HEK293T (cell line): ENCODE measurements around the gene PPP1CA.

ENCODE experiments used
- CTCF ChIA-PET: fragments of 350-600 bp; formaldehyde crosslinking; extraction: SDS; loops from one replicate; lab custom pipeline; 2021; ENCODE audit warnings: antibody characterized with exemption, inconsistent platforms; lab: Yijun Ruan, JAX
- POLR2A ChIA-PET: fragments of 350-600 bp; formaldehyde crosslinking; extraction: SDS; loops from one replicate; lab custom pipeline; 2020; ENCODE audit warnings: antibody characterized with exemption, inconsistent platforms; lab: Yijun Ruan, JAX
- DNase-seq: peaks from one replicate; pipeline ENCODE4 v3.0.0; 2012; ENCODE audit warnings: mixed read lengths; ENCODE audit errors: extremely low spot score
- ARNT ChIP-seq: fragments of 450-650 bp; IDR thresholded peaks from 2 replicates; pipeline ENCODE4 v1.6.1; 2017; ENCODE audit warnings: mild to moderate bottlenecking
- BHLHE40 ChIP-seq: fragments of 450-650 bp; IDR thresholded peaks from 2 replicates; pipeline ENCODE4 v1.6.1; 2016; ENCODE audit warnings: mild to moderate bottlenecking, moderate library complexity, borderline replicate concordance
- CTBP1 ChIP-seq: fragments of 450-650 bp; IDR thresholded peaks from 2 replicates; pipeline ENCODE4 v1.6.1; 2016; ENCODE audit warnings: borderline replicate concordance
- ELF4 ChIP-seq: fragments of 450-650 bp; IDR thresholded peaks from 2 replicates; pipeline ENCODE4 v1.6.1; 2017; ENCODE audit warnings: antibody characterized with exemption
- FOXA1 ChIP-seq: fragments of 450-650 bp; IDR thresholded peaks from 2 replicates; pipeline ENCODE4 v1.6.1; 2016; ENCODE audit warnings: mild to moderate bottlenecking
- FOXK2 ChIP-seq: fragments of 450-650 bp; IDR thresholded peaks from 2 replicates; pipeline ENCODE4 v1.6.1; 2016; ENCODE audit warnings: mild to moderate bottlenecking
- FOXM1 ChIP-seq: fragments of 450-650 bp; IDR thresholded peaks from 2 replicates; pipeline ENCODE4 v1.6.1; 2017; ENCODE audit warnings: mild to moderate bottlenecking, borderline replicate concordance
- HDGF ChIP-seq: fragments of 450-650 bp; IDR thresholded peaks from 2 replicates; pipeline ENCODE4 v1.6.1; 2017; ENCODE audit warnings: antibody characterized with exemption, borderline replicate concordance
- L3MBTL2 ChIP-seq: fragments of 450-650 bp; conservative IDR thresholded peaks from 2 replicates; pipeline ENCODE4 v1.6.1; 2016; ENCODE audit warnings: mild to moderate bottlenecking
- LEF1 ChIP-seq: fragments of 450-650 bp; IDR thresholded peaks from 2 replicates; pipeline ENCODE4 v1.6.1; 2017; ENCODE audit warnings: mild to moderate bottlenecking, borderline replicate concordance
- NFRKB ChIP-seq: fragments of 450-650 bp; IDR thresholded peaks from 2 replicates; pipeline ENCODE4 v1.6.1; 2016; ENCODE audit warnings: mild to moderate bottlenecking, moderate library complexity
- PKNOX1 ChIP-seq: fragments of 450-650 bp; IDR thresholded peaks from 2 replicates; pipeline ENCODE4 v1.6.1; 2016
- SP1 ChIP-seq: fragments of 450-650 bp; IDR thresholded peaks from 2 replicates; pipeline ENCODE4 v1.6.1; 2017
- SUZ12 ChIP-seq: fragments of 450-650 bp; IDR thresholded peaks from 2 replicates; pipeline ENCODE4 v1.6.1; 2016; ENCODE audit warnings: mild to moderate bottlenecking
- TARDBP ChIP-seq: fragments of 450-650 bp; IDR thresholded peaks from 2 replicates; pipeline ENCODE4 v1.6.1; 2016
- ZNF384 ChIP-seq: fragments of 450-650 bp; IDR thresholded peaks from 2 replicates; pipeline ENCODE4 v1.6.1; 2016

PPP1CA gene

GRCh38 chr11:67423466-67423865 lies 21.8 kb upstream of the PPP1CA start:
- no peak for TF ChIP-seq ARNT
- TF ChIP-seq FOXM1: no peak
- TF ChIP-seq FOXK2: no peak
- no peak for TF ChIP-seq FOXA1
- TF ChIP-seq PKNOX1: no peak
- no peak for TF ChIP-seq TARDBP
- TF ChIP-seq HDGF: no peak
- no peak for TF ChIP-seq ZNF384
- TF ChIP-seq ELF4: no peak
- no peak for TF ChIP-seq L3MBTL2
- no peak for TF ChIP-seq BHLHE40
- no peak for TF ChIP-seq CTBP1
- no peak for TF ChIP-seq SUZ12
- TF ChIP-seq NFRKB: no peak
- TF ChIP-seq SP1: no peak
- TF ChIP-seq LEF1: no peak
- no peak for DNase-seq
- ChIA-PET CTCF (no interaction called here), POLR2A (interaction anchor here (1.4 to 1.8 kb wide), 3 partner anchors 20 to 32 kb away, joined by 3 to 9 read pairs (median 3); partner anchors contain the start of genes CORO1B, PPP1CA and RAD9A)

- CTCF ChIA-PET: no interaction called here
- POLR2A ChIA-PET: interaction anchor here (0.9 to 1.8 kb wide), 2 partner anchors 21 to 45 kb away, joined by 3 to 9 read pairs; partner anchors contain the start of gene PPP1CA
- no peak for DNase-seq
- TF ChIP-seq ARNT: no peak
- no peak for TF ChIP-seq HDGF
- TF ChIP-seq FOXM1: no peak
Measured at GRCh38 chr11:67422891-67423290, 21.2 kb upstream of the PPP1CA start.

GRCh38 chr11:67421430-67422031 lies 19.9 kb upstream of the PPP1CA start:
- CTCF ChIA-PET: interaction anchor here (0.6 to 1.3 kb wide), 2 partner anchors 14 to 69 kb away, joined by 3 to 4 read pairs; no protein-coding TSS in a partner anchor
- POLR2A ChIA-PET: interaction anchor here (0.8 to 4.8 kb wide), 5 partner anchors 9 to 61 kb away, joined by 6 to 42 read pairs (median 13); partner anchors contain the start of genes AIP, PPP1CA, RAD9A and TMEM134

GRCh38 chr11:67420646-67421429 lies 19.2 kb upstream of the PPP1CA start:
- CTCF ChIA-PET: interaction anchor here (0.6 to 1.3 kb wide), 4 partner anchors 10 to 85 kb away, joined by 3 to 4 read pairs (median 3); no protein-coding TSS in a partner anchor
- DNase-seq: peak; percentile 99
- POLR2A ChIA-PET: interaction anchor here (0.8 to 4.8 kb wide), 11 partner anchors 8 to 62 kb away, joined by 3 to 42 read pairs (median 6); partner anchors contain the start of genes AIP, PPP1CA, RAD9A and RPS6KB2
- TF ChIP-seq BHLHE40 (no peak), LEF1 (no peak; the same call in 1 of the 2 replicates), ZNF384 (no peak), FOXK2 (no peak), HDGF (0 out of 2 replicates have a peak, but pooled peaks have one; percentile 68), ARNT (0 out of 2 replicates have a peak, but pooled peaks have one; percentile 15), SUZ12 (no peak)

More at GRCh38 chr11:67421430-67422031, 19.9 kb upstream of the PPP1CA start:
- TF ChIP-seq LEF1: no peak
- no peak for TF ChIP-seq SUZ12
- no peak for TF ChIP-seq FOXK2
- DNase-seq: no peak

GRCh38 chr11:67420147-67420645 lies 18.5 kb upstream of the PPP1CA start:
- DNase-seq: no peak
- ChIA-PET CTCF (interaction anchor here (0.6 to 1.3 kb wide), 3 partner anchors 11 to 86 kb away, joined by 3 to 4 read pairs (median 3); no protein-coding TSS in a partner anchor), POLR2A (interaction anchor here (0.8 to 4.8 kb wide), 11 partner anchors 9 to 62 kb away, joined by 3 to 42 read pairs (median 6); partner anchors contain the start of genes AIP, PPP1CA, RAD9A and RPS6KB2)
- TF ChIP-seq FOXM1 (no peak), FOXA1 (no peak), SP1 (no peak)

- no peak for DNase-seq
- ChIA-PET CTCF (interaction anchor here (1.1 kb wide), 1 partner anchor 87 kb away, joined by 3 read pairs; no protein-coding TSS in a partner anchor), POLR2A (interaction anchor here (1.0 to 4.8 kb wide), 8 partner anchors 8 to 63 kb away, joined by 3 to 42 read pairs (median 8); partner anchors contain the start of genes AIP, PPP1CA, RAD9A and RPS6KB2)
- TF ChIP-seq FOXA1 (no peak), ELF4 (no peak), ZNF384 (no peak), TARDBP (no peak), FOXM1 (no peak), PKNOX1 (no peak), BHLHE40 (no peak), NFRKB (no peak), LEF1 (no peak), SUZ12 (no peak), SP1 (no peak), L3MBTL2 (no peak), ARNT (no peak), HDGF (no peak), FOXK2 (no peak), CTBP1 (no peak)
Measured at GRCh38 chr11:67419325-67420049, 17.8 kb upstream of the PPP1CA start.
